GM19099 (cell line): ENCODE measurements around the gene SMARCA2.

Experiments
- POLR2A ChIP-seq: IDR thresholded peaks from 3 replicates; pipeline ENCODE4 v1.6.1; 2011; ENCODE audit warnings: low read depth; ENCODE audit not compliant: insufficient read length; ENCODE audit errors: extremely low read depth

The SMARCA2 gene

GRCh38 chr9:2241461-2241835 lies 226.3 kb downstream of the SMARCA2 start:
- TF ChIP-seq POLR2A: no peak

GRCh38 chr9:2241836-2242741 lies 226.9 kb downstream of the SMARCA2 start:
- TF ChIP-seq POLR2A: peak; percentile 35

DNA sequence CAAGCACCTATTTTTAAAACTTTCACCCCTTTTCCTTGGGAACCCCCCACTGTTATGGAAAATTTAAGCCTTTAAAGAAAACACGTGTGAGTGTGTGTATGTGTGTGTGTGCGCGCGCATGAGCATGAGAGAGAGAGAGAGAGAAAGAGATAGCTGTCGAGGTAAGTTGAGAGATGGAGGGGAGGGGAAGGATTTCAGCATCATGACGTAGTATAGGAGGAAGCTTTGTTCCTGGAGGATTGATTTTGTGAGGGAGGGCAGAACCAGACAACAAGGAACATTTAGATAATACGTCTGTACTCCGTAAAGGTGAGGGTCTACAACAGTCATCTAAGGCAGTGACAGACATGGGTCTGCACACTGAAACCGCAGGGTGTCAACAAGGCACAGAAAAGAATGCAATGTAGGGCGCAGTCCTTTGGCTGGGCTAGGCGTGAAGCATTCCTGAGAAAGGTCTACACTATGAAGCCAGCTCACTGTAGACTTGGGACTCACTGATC lies 227.7 kb downstream of the SMARCA2 start:
- no peak for TF ChIP-seq POLR2A
